GM23338 (cell line): ENCODE results near the gene PSMB7. TPM values are rescaled to one million over a fixed set of nuclear protein-coding genes. Genes with fewer than 3 reads are reported as not detected.

Experiments
- ATAC-seq: fragments of 200-7000 bp; cut with Tn5 transposase; 3 replicates; pipeline ENCODE4 v1.9.1; 2020
- DNase-seq: peaks from one replicate; pipeline ENCODE4 v3.0.0-alpha.2; 2015; ENCODE audit warnings: low spot score
- H2AFZ ChIP-seq: fragments of 200-600 bp; sonication (generic); 2 replicates; pipeline ENCODE4 v1.8.0; 2016; ENCODE audit warnings: antibody characterized with exemption, mild to moderate bottlenecking, moderate library complexity
- H3F3A ChIP-seq: fragments of 200-600 bp; sonication (generic); replicated peaks from 2 replicates; pipeline ENCODE4 v1.8.0; 2017; ENCODE audit warnings: antibody characterized with exemption, mixed run types, low read depth
- H3K27ac ChIP-seq: fragments of 200-600 bp; sonication (generic); 2 replicates; pipeline ENCODE4 v1.6.1; 2016; ENCODE audit warnings: low read depth
- H3K27me3 ChIP-seq: fragments of 200-600 bp; sonication (generic); 2 replicates; pipeline ENCODE4 v1.8.0; 2016; ENCODE audit warnings: mild to moderate bottlenecking, mixed run types, moderate library complexity; ENCODE audit not compliant: insufficient read depth
- H3K36me3 ChIP-seq: fragments of 200-600 bp; sonication (generic); 2 replicates; pipeline ENCODE4 v1.8.0; 2016; ENCODE audit warnings: mild to moderate bottlenecking; ENCODE audit not compliant: insufficient read depth
- H3K4me1 ChIP-seq: fragments of 200-600 bp; sonication (generic); 2 replicates; pipeline ENCODE4 v1.8.0; 2016; ENCODE audit warnings: mild to moderate bottlenecking, moderate library complexity; ENCODE audit not compliant: insufficient read depth
- H3K4me2 ChIP-seq: fragments of 200-600 bp; sonication (generic); 2 replicates; pipeline ENCODE4 v1.7.1; 2017; ENCODE audit warnings: mixed run types
- H3K4me3 ChIP-seq: fragments of 200-600 bp; sonication (generic); 2 replicates; pipeline ENCODE4 v1.6.1; 2016; ENCODE audit warnings: mixed run types
- H3K79me2 ChIP-seq: fragments of 200-600 bp; sonication (generic); replicated peaks from 2 replicates; pipeline ENCODE4 v1.8.0; 2017; ENCODE audit warnings: mild to moderate bottlenecking; ENCODE audit not compliant: insufficient read depth
- H3K9me2 ChIP-seq: fragments of 200-600 bp; sonication (generic); 2 replicates; pipeline ENCODE4 v1.8.0; 2017; ENCODE audit not compliant: insufficient read depth
- H4K20me1 ChIP-seq: fragments of 200-600 bp; sonication (generic); replicated peaks from 2 replicates; pipeline ENCODE4 v1.8.0; 2017; ENCODE audit warnings: mild to moderate bottlenecking; ENCODE audit not compliant: insufficient read depth
- H3K27ac Mint-ChIP-seq: 2 replicates; pipeline ENCODE4 v1.8.0; 2020; ENCODE audit warnings: inconsistent platforms, mild to moderate bottlenecking, moderate library complexity, mixed read lengths
- H3K27me3 Mint-ChIP-seq: 3 replicates; pipeline ENCODE4 v1.8.0; 2022; ENCODE audit warnings: low read depth, mild to moderate bottlenecking, moderate library complexity, mixed read lengths, inconsistent platforms; ENCODE audit not compliant: insufficient read depth, poor library complexity
- H3K36me3 Mint-ChIP-seq: 3 replicates; pipeline ENCODE4 v1.8.0; 2021; ENCODE audit warnings: low read depth, mild to moderate bottlenecking, inconsistent platforms, moderate library complexity, mixed read lengths
- H3K4me1 Mint-ChIP-seq: 3 replicates; pipeline ENCODE4 v1.8.0; 2020; ENCODE audit warnings: mild to moderate bottlenecking, inconsistent platforms, mixed read lengths
- H3K4me3 Mint-ChIP-seq: 3 replicates; pipeline ENCODE4 v1.8.0; 2021; ENCODE audit warnings: moderate library complexity, mild to moderate bottlenecking, inconsistent platforms, mixed read lengths
- H3K9me3 Mint-ChIP-seq: 3 replicates; pipeline ENCODE4 v1.8.0; 2020; ENCODE audit warnings: moderate library complexity, mild to moderate bottlenecking, inconsistent platforms, mixed read lengths
- CREB1 ChIP-seq: fragments of 250-450 bp; sonication (Bioruptor Pico); IDR thresholded peaks from 2 replicates; pipeline ENCODE4 v1.5.0; 2020; ENCODE audit warnings: low read depth, mild to moderate bottlenecking, moderate library complexity
- CTCF ChIP-seq, 2 experiments: fragments of 200-600 bp in 1 of 2; sonication (generic) in 1 of 2; conservative IDR thresholded peaks; 2 replicates each; pipeline versions ENCODE4 v1.5.1 to v1.6.1; 2016 to 2017; ENCODE audit warnings: antibody characterized with exemption in 2 of 2, low read depth in 2 of 2, mild to moderate bottlenecking in 2 of 2, moderate library complexity in 1 of 2
- ETS1 ChIP-seq: IDR thresholded peaks from 2 replicates; pipeline ENCODE4 v1.6.1; 2016; ENCODE audit warnings: antibody characterized with exemption
- EZH2 ChIP-seq: fragments of 200-600 bp; sonication (generic); IDR thresholded peaks from one replicate; pipeline ENCODE4 v1.8.0; 2017; ENCODE audit warnings: antibody characterized with exemption, mild to moderate bottlenecking, low read depth; ENCODE audit not compliant: unreplicated experiment
- EZH2phosphoT487 ChIP-seq: fragments of 200-600 bp; sonication (generic); IDR thresholded peaks from one replicate; pipeline ENCODE4 v1.8.1; 2018; ENCODE audit warnings: antibody characterized with exemption; ENCODE audit not compliant: unreplicated experiment
- JUNB ChIP-seq: IDR thresholded peaks from one replicate; pipeline ENCODE4 v1.6.1; 2016; ENCODE audit warnings: antibody characterized with exemption; ENCODE audit not compliant: unreplicated experiment
- NANOG ChIP-seq: IDR thresholded peaks from 2 replicates; pipeline ENCODE4 v1.6.1; 2016; ENCODE audit warnings: antibody characterized with exemption, borderline replicate concordance
- POLR2AphosphoS5 ChIP-seq: IDR thresholded peaks from 2 replicates; pipeline ENCODE4 v1.6.1; 2016; ENCODE audit warnings: antibody characterized with exemption, low read depth
- STAT1 ChIP-seq: IDR thresholded peaks from one replicate; pipeline ENCODE4 v1.6.1; 2016; ENCODE audit warnings: antibody characterized with exemption; ENCODE audit not compliant: unreplicated experiment
- ZNF114 ChIP-seq: fragments of 250-450 bp; sonication (Bioruptor Pico); IDR thresholded peaks from 2 replicates; pipeline ENCODE4 v1.5.0; 2020; ENCODE audit warnings: mild to moderate bottlenecking, moderate library complexity
- ZNF331 ChIP-seq: fragments of 250-450 bp; sonication (Bioruptor Pico); IDR thresholded peaks from 2 replicates; pipeline ENCODE4 v1.5.0; 2020; ENCODE audit warnings: low read depth, mild to moderate bottlenecking, moderate library complexity
- ZNF462 ChIP-seq: fragments of 250-450 bp; sonication (Bioruptor Pico); IDR thresholded peaks from 2 replicates; pipeline ENCODE4 v1.5.0; 2020; ENCODE audit warnings: mild to moderate bottlenecking, moderate library complexity
- polyA plus RNA-seq: library from polyadenylated mRNA; unstranded; fragments of >200 nt; fragmentation: Nextera tagmentation; extraction: Ambion mirVana; gene quantifications from 2 replicates; pipeline ENCODE4 v1.2.1, GENCODE V29; 2016
- total RNA-seq: library from RNA; depleted of rRNA; stranded (reverse); fragments of >200 nt; shearing (Covaris generic); gene quantifications from 2 replicates; pipeline ENCODE4 v1.2.3, GENCODE V29; 2014
- TF ChIP-seq, protein P1 (sequence below): IDR thresholded peaks from one replicate; pipeline ENCODE4 v1.6.1; 2018; ENCODE audit warnings: antibody characterized with exemption; ENCODE audit not compliant: unreplicated experiment

PSMB7 gene
- total and polyA plus RNA-seq, 2 experiments from 2014 or later = 255 to 268 TPM

GRCh38 chr9:124351672-124352468, 63.4 kb downstream of the PSMB7 start:
- no peaks in the 10 kb centered on the region for H3K9me2 ChIP-seq
- H4K20me1 ChIP-seq = peaks cover 2% of the 10 kb centered on the region; the same call in 1 of the 2 replicates
- Mint-ChIP-seq H3K36me3 (peaks cover 48% of the 10 kb centered on the region), H3K27ac (no peak overlapping the region), H3K27me3 (peaks cover 19% of the 10 kb centered on the region), H3K4me1 (peaks cover 6% of the 10 kb centered on the region; the same call in 2 of the 3 replicates), H3K9me3 (no peaks in the 10 kb centered on the region), H3K4me3 (no peak overlapping the region)
- DNase-seq (no peak), ATAC-seq (no peak)
- H3K4me2 ChIP-seq = no peak overlapping the region
- no peak for TF ChIP-seq ETS1
- no peak for TF ChIP-seq ZNF114 (CRISPR knock-in tag)
- TF ChIP-seq POLR2AphosphoS5 = no peak
- no peak for TF ChIP-seq ZNF331 (CRISPR knock-in tag)
- TF ChIP-seq JUNB = no peak
- no peak for TF ChIP-seq CTCF (conservative IDR thresholded peaks at IDR 0.05; ENCODE audit: low read depth in 2 of 2)
- TF ChIP-seq EZH2 = no peak
- TF ChIP-seq ZNF462 (CRISPR knock-in tag) = no peak
- TF ChIP-seq CREB1 (CRISPR knock-in tag) = no peak
- TF ChIP-seq STAT1 = no peak
- TF ChIP-seq, protein P1, sequence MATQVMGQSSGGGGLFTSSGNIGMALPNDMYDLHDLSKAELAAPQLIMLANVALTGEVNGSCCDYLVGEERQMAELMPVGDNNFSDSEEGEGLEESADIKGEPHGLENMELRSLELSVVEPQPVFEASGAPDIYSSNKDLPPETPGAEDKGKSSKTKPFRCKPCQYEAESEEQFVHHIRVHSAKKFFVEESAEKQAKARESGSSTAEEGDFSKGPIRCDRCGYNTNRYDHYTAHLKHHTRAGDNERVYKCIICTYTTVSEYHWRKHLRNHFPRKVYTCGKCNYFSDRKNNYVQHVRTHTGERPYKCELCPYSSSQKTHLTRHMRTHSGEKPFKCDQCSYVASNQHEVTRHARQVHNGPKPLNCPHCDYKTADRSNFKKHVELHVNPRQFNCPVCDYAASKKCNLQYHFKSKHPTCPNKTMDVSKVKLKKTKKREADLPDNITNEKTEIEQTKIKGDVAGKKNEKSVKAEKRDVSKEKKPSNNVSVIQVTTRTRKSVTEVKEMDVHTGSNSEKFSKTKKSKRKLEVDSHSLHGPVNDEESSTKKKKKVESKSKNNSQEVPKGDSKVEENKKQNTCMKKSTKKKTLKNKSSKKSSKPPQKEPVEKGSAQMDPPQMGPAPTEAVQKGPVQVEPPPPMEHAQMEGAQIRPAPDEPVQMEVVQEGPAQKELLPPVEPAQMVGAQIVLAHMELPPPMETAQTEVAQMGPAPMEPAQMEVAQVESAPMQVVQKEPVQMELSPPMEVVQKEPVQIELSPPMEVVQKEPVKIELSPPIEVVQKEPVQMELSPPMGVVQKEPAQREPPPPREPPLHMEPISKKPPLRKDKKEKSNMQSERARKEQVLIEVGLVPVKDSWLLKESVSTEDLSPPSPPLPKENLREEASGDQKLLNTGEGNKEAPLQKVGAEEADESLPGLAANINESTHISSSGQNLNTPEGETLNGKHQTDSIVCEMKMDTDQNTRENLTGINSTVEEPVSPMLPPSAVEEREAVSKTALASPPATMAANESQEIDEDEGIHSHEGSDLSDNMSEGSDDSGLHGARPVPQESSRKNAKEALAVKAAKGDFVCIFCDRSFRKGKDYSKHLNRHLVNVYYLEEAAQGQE = no peak
- TF ChIP-seq EZH2phosphoT487 = no peak
- TF ChIP-seq NANOG = no peak
- H2AFZ ChIP-seq = no peak overlapping the region
- peaks cover 10% of the 10 kb centered on the region; the same call in 1 of the 2 replicates for H3K36me3 ChIP-seq
- H3F3A ChIP-seq = no peaks in the 10 kb centered on the region
- no peaks in the 10 kb centered on the region for H3K27me3 ChIP-seq
- H3K27ac ChIP-seq = 0 out of 2 replicates have a peak overlapping the region, but pooled peaks have one; percentile 4
- peaks cover 6% of the 10 kb centered on the region for H3K79me2 ChIP-seq
- peaks cover 9% of the 10 kb centered on the region; the same call in 1 of the 2 replicates for H3K4me1 ChIP-seq
- no peak overlapping the region for H3K4me3 ChIP-seq
